ENCODE measurements around the gene ABCF3.

DNA sequence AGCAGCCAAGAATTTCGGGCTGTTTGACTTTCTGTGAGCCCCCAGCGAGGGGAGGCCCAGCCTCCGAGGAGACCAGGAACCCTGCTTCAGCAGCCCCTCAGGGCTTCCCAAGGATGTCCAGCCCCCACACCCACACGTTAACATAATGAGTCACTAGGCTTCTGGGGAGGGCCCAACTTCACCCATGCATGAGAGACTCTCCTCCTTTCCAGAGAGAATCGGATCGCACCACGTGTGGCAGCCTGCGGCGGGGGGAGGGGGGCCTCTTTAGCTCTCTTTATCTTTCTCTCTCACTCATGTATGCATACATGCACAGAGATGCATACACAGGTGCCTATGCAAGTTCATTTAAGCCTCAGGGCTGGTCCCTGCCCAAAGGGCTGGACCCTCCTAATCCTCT lies 14.4 kb upstream of the ABCF3 start:
- no peak for TF ChIP-seq POLR2A (IDR thresholded peaks at IDR 0.05)
- no peak for TF ChIP-seq EP300 (IDR thresholded peaks at IDR 0.05)
